Measurements from ENCODE around the gene DPH2.

The DPH2 gene

GRCh38 chr1:43970502-43970901, 692 bp downstream of the DPH2 start:
- FAIRE-seq, result no peak

- FAIRE-seq, result no peak
Measured at GRCh38 chr1:43970911-43971310, 1.1 kb downstream of the DPH2 start.

GRCh38 chr1:43971336-43971980, 1.6 kb downstream of the DPH2 start:
- no peak for FAIRE-seq

GRCh38 chr1:43973981-43974442, 4.2 kb downstream of the DPH2 start:
- FAIRE-seq, result no peak

GRCh38 chr1:43974443-43975248, 4.8 kb downstream of the DPH2 start, which contains the start of gene ATP6V0B:
ATP6V0B (plus strand) TSS chr1:43974960; CDS start chr1:43975041, 81 bp downstream.
- no peak for FAIRE-seq

- FAIRE-seq, result no peak
Measured at GRCh38 chr1:43975249-43975961, 5.6 kb downstream of the DPH2 start.

- FAIRE-seq, result no peak
Measured at GRCh38 chr1:43976045-43976444, 6.2 kb downstream of the DPH2 start.

GRCh38 chr1:43976890-43977289, 7.1 kb downstream of the DPH2 start:
- FAIRE-seq, result no peak

- no peak for FAIRE-seq
Measured at GRCh38 chr1:43977376-43978263, 7.8 kb downstream of the DPH2 start.

- no peak for FAIRE-seq
Measured at GRCh38 chr1:43978264-43978550, 8.4 kb downstream of the DPH2 start.

- FAIRE-seq, result no peak
Measured at GRCh38 chr1:43978551-43979260, 8.9 kb downstream of the DPH2 start, which contains the start of gene B4GALT2. B4GALT2 (plus strand) TSS chr1:43979210; CDS start chr1:43981161, 1,951 bp downstream.

GRCh38 chr1:43979261-43979527, 9.4 kb downstream of the DPH2 start:
- FAIRE-seq, result no peak

- no peak for FAIRE-seq
Measured at GRCh38 chr1:43979528-43980254, 9.9 kb downstream of the DPH2 start.

- no peak for FAIRE-seq
Measured at GRCh38 chr1:43980255-43981134, 10.7 kb downstream of the DPH2 start.

- no peak for FAIRE-seq
Measured at GRCh38 chr1:43981135-43981491, 11.3 kb downstream of the DPH2 start.

GRCh38 chr1:43981636-43982035, 11.8 kb downstream of the DPH2 start:
- FAIRE-seq, result no peak

GRCh38 chr1:43982241-43982640, 12.4 kb downstream of the DPH2 start:
- no peak for FAIRE-seq

- no peak for FAIRE-seq
Measured at GRCh38 chr1:43982808-43983207, 13.0 kb downstream of the DPH2 start.

- FAIRE-seq, result no peak
Measured at GRCh38 chr1:43983253-43983899, 13.6 kb downstream of the DPH2 start.

GRCh38 chr1:43984855-43985254, 15.0 kb downstream of the DPH2 start:
- no peak for FAIRE-seq
